Activated T-cell treated with anti-CD3 and anti-CD28 coated beads for 24 hours (primary cell): Measurements from ENCODE around the gene CLIP3.
A peak's percentile ranks its signal among the peaks of the same experiment; 100 is the strongest.
"Not testable (repeated sequence)": the region's sequence is repeated elsewhere in the genome, so short reads cannot be mapped to it uniquely, and the experiment has no call there.

Source experiments
- DNase-seq: peaks from one replicate; pipeline ENCODE4 v3.0.0-alpha.2; 2020; ENCODE audit warnings: low read depth

The CLIP3 gene

GRCh38 chr19:36046443-36047050, 13.9 kb upstream of the CLIP3 start:
- no peak for DNase-seq

GRCh38 chr19:36043952-36044351, 11.3 kb upstream of the CLIP3 start:
- DNase-seq, result no peak

- DNase-seq, result no peak
Observed at GRCh38 chr19:36041831-36042230, 9.2 kb upstream of the CLIP3 start.

- DNase-seq, result not testable (repeated sequence)
Observed at GRCh38 chr19:36041092-36041491, 8.4 kb upstream of the CLIP3 start.

GRCh38 chr19:36040495-36040894, 7.8 kb upstream of the CLIP3 start:
- no peak for DNase-seq

- DNase-seq, result no peak
Observed at GRCh38 chr19:36031308-36031707, 1.4 kb downstream of the CLIP3 start.

- DNase-seq, result no peak
Observed at GRCh38 chr19:36030264-36031148, 2.2 kb downstream of the CLIP3 start.

- DNase-seq, result no peak
Observed at GRCh38 chr19:36028313-36029041, 4.2 kb downstream of the CLIP3 start.

GRCh38 chr19:36027696-36028095, 5.0 kb downstream of the CLIP3 start:
- no peak for DNase-seq

GRCh38 chr19:36026091-36026876, 6.4 kb downstream of the CLIP3 start:
- no peak for DNase-seq

- no peak for DNase-seq
Observed at GRCh38 chr19:36025541-36025940, 7.1 kb downstream of the CLIP3 start.

- DNase-seq, result no peak
Observed at GRCh38 chr19:36023432-36023831, 9.2 kb downstream of the CLIP3 start.

- no peak for DNase-seq
Observed at GRCh38 chr19:36019061-36019670, 13.5 kb downstream of the CLIP3 start.

- peak; percentile 99 for DNase-seq
Observed at GRCh38 chr19:36014012-36014924, 18.4 kb downstream of the CLIP3 start, which contains the start of gene ALKBH6. ALKBH6 (minus strand) TSS chr19:36014213; CDS start chr19:36013397, 816 bp downstream.

- peak; percentile 10 for DNase-seq
Observed at GRCh38 chr19:36013280-36014011, 19.2 kb downstream of the CLIP3 start.

- no peak for DNase-seq
Observed at GRCh38 chr19:36010402-36010801, 22.3 kb downstream of the CLIP3 start.

GRCh38 chr19:36009633-36010379, 22.9 kb downstream of the CLIP3 start:
- DNase-seq, result no peak

- peak; percentile 44 for DNase-seq
Observed at GRCh38 chr19:36009220-36009619, 23.5 kb downstream of the CLIP3 start.
